Transverse colon (tissue), 3 donors: ENCODE measurements around the gene AOC3.

Experiments
- CTCF ChIP-seq, 5 experiments: fragments of 200-600 bp in 3 of 5; fragments of 450-650 bp in 2 of 5; sonication (generic) in 3 of 5; IDR thresholded peaks; 1 replicate in 2 of 5; 2 replicates in 3 of 5; pipeline ENCODE4 v1.5.1; 2016 to 2017; ENCODE audit warnings: antibody characterized with exemption in 5 of 5, inconsistent platforms in 3 of 5, mild to moderate bottlenecking in 2 of 5, moderate library complexity in 1 of 5
- EP300 ChIP-seq: sonication (generic); formaldehyde crosslinking; IDR thresholded peaks from one replicate; pipeline ENCODE4 v1.6.1; 2017; ENCODE audit warnings: antibody characterized with exemption, low read depth

GRCh38 chr17:42848093-42848492, 2.9 kb upstream of the AOC3 start:
- TF ChIP-seq CTCF (IDR thresholded peaks at IDR 0.05): no peak
- TF ChIP-seq EP300: no peak
